Activated T-cell treated with anti-CD3 and anti-CD28 coated beads, Interleukin-2, amount 50 U/mL, for 4 hours (primary cell): ENCODE measurements around the gene ZMYND8. TPM values are rescaled to one million over a fixed set of nuclear protein-coding genes. Genes with fewer than 3 reads are reported as not detected.

Experiments
- ATAC-seq, 2 donors: fragments of 200-7000 bp; cut with Tn5 transposase; one replicate each; pipeline ENCODE4 v1.10.0; 2021
- DNase-seq: peaks from one replicate; pipeline ENCODE4 v3.0.0-alpha.2; 2020
- H3K27me3 Mint-ChIP-seq: one replicate; pipeline ENCODE4 v1.8.0; 2021; ENCODE audit warnings: low read depth, mixed read lengths
- H3K36me3 Mint-ChIP-seq: one replicate; pipeline ENCODE4 v1.8.0; 2022; ENCODE audit warnings: mixed read lengths; ENCODE audit not compliant: insufficient read depth
- H3K4me1 Mint-ChIP-seq: one replicate; pipeline ENCODE4 v1.8.0; 2021; ENCODE audit warnings: low read depth, mixed read lengths
- H3K4me3 Mint-ChIP-seq: one replicate; pipeline ENCODE4 v1.8.0; 2021; ENCODE audit warnings: mild to moderate bottlenecking, moderate library complexity, mixed read lengths
- H3K9me3 Mint-ChIP-seq: one replicate; pipeline ENCODE4 v1.8.0; 2021; ENCODE audit warnings: mixed read lengths
- total RNA-seq, 3 donors: library from RNA; stranded (reverse); gene quantifications; one replicate each; pipeline ENCODE4 v1.2.1, GENCODE V29; 2021

The ZMYND8 gene
- total RNA-seq, 3 donors from 2014 or later = 15.6 to 18.7 (median 17.5) TPM

DNA sequence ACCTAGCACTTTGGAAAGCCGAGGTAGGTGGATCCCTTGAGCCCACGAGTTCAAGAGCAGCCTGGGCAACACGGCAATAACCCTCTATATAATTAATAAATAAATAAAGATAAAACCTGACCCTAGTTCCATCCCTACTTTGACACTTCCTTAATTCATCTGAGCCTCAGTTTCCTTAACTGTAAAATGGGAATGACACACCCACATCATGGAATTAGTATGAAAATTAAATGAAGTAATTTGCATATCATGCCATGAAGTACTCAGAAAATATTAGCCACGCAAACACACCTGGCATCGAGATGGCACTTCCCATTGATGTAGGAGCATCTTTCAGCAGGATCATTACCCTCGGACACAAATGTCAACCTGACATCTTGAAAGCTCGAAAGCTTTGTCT, 19.1 kb downstream of the ZMYND8 start:
- Mint-ChIP-seq H3K4me1 (peaks cover 26% of the 10 kb centered on the region), H3K27me3 (no peaks in the 10 kb centered on the region), H3K9me3 (no peaks in the 10 kb centered on the region), H3K36me3 (peaks cover 11% of the 10 kb centered on the region), H3K4me3 (no peak overlapping the region)
- DNase-seq (no peak), ATAC-seq (no peak)

DNA sequence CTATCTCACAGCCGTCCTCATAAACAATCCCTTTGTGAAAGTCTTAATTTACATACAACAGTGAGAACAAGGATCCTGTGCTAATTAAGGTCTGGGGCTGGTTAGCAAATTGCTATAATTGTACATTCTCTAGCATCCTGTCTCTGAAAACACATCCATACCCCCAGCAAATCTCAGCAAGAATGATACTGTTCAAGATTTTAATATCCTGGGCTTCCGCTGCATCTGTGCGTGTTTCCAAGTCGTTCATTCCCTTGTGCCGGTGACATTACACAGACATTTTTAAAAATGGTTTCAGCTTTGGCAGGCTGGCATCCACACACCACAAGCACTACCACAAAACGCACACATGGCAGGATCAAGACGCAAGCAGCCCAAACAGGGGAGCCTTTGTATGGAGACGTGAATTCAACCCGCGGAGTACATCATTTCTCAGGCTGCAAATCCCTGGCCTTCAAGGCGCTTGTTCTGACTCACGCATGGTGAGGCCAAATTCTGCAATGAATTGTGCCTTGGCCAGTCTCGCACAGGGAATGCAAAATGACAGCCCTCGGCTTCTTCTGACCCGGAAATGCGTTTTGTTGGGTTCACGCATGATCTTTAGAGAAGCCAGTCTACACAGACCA, 20.3 kb downstream of the ZMYND8 start:
- no peak for ATAC-seq
- H3K36me3 Mint-ChIP-seq = peaks cover 19% of the 10 kb centered on the region
- DNase-seq = no peak
- H3K4me3 Mint-ChIP-seq = no peak overlapping the region
- H3K4me1 Mint-ChIP-seq = peaks cover 35% of the 10 kb centered on the region
- H3K27me3 Mint-ChIP-seq = no peaks in the 10 kb centered on the region
- H3K9me3 Mint-ChIP-seq = no peaks in the 10 kb centered on the region

DNA sequence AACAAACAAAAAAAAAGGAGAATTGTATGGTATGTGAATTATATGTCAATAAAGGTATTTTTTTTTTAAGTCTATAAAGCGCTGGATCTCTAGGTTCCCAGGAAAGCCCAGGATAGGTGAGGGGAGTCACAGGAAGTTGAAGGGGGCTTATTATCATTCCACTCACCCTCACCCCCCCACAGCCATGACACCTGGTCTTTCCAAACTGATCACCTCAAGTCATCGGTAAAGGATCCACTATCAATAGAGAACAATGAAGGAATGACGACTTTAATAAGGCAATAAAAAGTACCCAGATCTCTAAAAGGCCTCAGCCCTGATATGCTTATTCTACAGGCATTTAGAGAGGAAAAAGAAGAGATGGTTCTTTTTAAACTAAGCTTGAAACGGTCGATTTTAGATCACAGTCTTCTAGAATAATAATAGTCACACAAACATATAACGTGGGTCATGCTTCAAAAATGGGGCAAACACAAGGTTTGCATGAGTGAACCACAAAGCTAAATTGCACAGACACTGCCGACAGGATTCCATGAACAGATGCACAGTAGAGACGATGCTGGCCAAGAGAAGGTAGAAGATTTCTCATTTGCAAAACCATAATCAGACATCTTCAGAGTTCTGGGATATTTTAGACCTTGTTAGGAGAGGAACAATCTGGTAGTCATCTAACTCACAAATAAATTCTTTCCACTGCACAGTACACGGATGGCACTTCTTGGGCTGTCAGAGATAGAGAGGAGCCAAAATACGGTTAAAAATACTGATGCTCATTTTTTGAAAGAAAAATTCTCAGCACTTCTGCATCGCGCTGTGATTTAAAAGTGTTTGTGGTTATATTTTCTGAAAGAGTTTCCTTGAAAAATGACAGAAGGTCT, 21.0 kb downstream of the ZMYND8 start:
- Mint-ChIP-seq H3K36me3 (peaks cover 20% of the 10 kb centered on the region), H3K9me3 (no peaks in the 10 kb centered on the region), H3K4me3 (no peak overlapping the region), H3K27me3 (no peaks in the 10 kb centered on the region), H3K4me1 (peaks cover 43% of the 10 kb centered on the region)
- ATAC-seq (no peak), DNase-seq (no peak)

DNA sequence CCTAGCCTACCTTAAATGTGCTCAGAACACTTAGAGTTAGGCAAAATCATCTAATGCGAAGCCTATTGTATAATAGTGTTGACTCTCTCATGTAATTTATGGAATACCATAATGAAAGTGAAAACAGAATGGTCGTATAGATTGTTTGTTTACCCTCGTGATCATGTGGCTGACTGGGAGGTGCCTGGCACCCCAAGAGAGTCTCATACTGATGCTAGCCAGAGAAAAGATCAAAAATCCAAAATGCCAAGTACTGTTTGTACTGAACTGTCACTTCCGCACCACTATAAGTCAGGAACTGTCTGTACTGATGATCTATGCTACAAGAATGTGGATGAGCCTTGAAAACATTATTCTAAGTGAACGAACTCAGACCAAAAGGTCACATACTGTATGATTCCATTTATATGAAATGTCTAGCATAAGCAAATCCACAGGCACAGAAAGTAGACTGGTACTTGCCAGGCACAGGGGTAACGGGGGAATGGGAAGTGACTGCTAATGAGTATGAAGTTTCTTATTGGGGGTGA, 22.4 kb downstream of the ZMYND8 start:
- no peaks in the 10 kb centered on the region for H3K9me3 Mint-ChIP-seq
- DNase-seq = no peak
- peaks cover 19% of the 10 kb centered on the region for H3K36me3 Mint-ChIP-seq
- H3K4me3 Mint-ChIP-seq = no peak overlapping the region
- ATAC-seq = no peak
- H3K27me3 Mint-ChIP-seq = no peaks in the 10 kb centered on the region
- peaks cover 47% of the 10 kb centered on the region for H3K4me1 Mint-ChIP-seq

DNA sequence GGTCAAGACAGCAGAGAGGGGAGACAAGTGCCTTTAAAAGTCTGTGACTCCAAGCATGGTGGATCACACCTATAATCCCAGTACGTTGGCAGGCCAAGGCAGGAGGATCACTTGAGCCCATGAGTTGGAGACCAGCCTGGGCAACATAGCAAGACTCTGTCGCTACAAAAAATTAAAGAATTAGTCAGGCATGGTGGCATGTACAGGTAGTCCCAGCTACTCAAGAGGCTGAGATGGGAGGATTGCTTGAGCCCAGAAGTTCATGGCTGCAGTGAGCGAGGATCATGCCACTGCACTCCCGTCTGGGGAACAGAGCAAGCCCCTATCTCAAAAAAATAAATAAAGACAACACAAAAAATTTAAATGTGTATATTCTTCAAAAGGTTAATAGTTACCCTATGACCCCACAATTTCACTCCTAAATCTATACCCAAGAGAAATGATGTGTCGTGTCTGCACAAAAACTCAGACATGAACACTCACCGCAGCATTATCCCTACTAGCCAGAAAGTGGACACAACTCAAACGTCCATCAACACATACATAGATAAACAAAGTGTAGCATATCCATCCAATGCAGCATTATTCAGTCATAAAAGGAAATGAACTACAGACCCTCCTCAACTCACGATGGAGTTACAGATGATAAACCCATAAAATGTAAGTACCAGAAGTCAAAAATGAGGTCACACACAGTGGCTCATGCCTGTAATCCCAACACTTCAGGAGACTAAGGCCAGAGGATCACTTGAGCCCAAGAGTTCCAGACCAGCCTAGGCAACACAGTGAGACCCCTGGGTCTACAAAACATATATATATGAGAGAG, 23.9 kb downstream of the ZMYND8 start:
- peaks cover 57% of the 10 kb centered on the region for H3K4me1 Mint-ChIP-seq
- peaks cover 25% of the 10 kb centered on the region for H3K36me3 Mint-ChIP-seq
- ATAC-seq (no peak), DNase-seq (no peak)
- no peaks in the 10 kb centered on the region for H3K27me3 Mint-ChIP-seq
- H3K9me3 Mint-ChIP-seq = no peaks in the 10 kb centered on the region
- no peak overlapping the region for H3K4me3 Mint-ChIP-seq

DNA sequence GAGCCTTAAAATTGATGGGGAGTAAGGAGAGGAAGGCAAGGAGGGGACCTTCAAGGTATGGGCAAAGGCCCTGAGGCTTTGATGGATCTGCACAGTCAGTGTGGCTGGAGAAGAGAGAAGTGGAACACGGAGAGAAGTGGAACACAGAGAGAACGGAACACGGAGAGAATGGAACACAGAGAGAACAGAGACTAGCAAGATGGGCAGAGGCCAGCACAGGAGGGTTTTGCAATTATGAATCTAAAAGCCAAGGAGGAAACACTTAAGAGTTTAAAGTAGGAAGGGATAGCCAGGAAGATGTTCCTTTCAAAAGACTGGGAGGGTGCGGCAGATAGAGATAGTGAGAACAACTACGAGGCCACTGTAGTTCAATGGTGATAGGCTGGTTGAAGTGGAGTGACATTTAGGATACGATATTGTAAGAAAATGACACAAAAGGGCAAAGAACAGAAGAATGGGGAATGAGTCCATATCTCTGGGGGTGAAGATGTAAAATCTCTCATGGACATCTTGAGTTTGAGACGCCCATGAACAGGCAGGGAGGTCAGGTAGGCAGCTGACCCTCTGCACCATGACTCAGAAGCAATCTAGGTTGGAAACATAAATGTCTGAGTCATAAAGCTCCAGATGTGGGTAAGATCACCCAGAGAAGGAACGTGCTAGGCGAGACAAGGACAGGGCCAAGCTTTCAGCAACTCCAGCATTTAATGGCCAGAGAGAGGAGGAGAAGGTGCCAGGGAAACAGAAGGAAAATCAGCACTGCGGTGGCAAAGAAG, 25.4 kb downstream of the ZMYND8 start:
- H3K9me3 Mint-ChIP-seq = no peaks in the 10 kb centered on the region
- peaks cover 56% of the 10 kb centered on the region for H3K4me1 Mint-ChIP-seq
- DNase-seq (no peak), ATAC-seq (peak in 1 of 2 donors; percentile 46)
- no peak overlapping the region for H3K4me3 Mint-ChIP-seq
- H3K36me3 Mint-ChIP-seq = peaks cover 29% of the 10 kb centered on the region
- no peaks in the 10 kb centered on the region for H3K27me3 Mint-ChIP-seq

DNA sequence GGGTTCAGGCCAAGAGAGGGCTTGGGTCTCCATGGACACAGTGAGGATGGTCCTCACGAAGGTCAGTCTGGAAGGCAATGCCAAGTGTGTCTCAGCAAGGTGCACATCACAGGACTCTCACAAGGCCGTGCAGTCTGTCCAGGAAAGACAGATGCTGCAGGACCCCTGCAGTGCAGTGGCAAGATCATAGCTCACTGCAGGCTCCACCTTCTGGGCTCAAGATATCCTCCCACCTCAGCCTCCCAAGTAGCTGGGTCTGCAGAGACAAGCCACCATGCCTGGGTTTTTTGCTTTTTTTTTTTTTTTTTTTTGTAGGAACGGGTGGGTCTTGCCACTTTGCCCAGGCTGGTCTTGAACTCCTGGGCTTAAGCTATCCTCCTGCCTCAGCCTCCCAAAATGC, 26.4 kb downstream of the ZMYND8 start:
- Mint-ChIP-seq H3K4me3 (no peak overlapping the region), H3K27me3 (no peaks in the 10 kb centered on the region), H3K4me1 (peaks cover 52% of the 10 kb centered on the region), H3K36me3 (peaks cover 29% of the 10 kb centered on the region), H3K9me3 (no peaks in the 10 kb centered on the region)
- ATAC-seq (no peak), DNase-seq (no peak)

DNA sequence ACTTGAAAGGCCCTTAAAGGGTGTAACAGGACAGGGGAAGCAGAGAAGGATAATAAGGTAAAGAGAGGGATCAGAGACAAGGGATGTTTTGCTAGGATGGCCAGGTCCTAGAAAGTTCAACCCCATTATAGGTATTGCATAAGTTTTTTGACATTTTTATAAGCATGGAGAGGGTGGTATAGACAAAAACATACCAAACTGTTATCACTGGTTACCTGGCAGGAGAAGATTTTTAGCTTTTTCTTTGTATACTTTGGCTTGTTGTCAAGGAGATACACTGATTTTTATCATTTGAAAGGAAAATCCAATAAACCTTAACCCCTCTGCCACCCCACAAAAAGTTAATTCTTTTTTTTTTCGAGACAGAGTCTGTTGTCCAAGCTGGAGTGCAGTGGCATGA, 28.4 kb downstream of the ZMYND8 start:
- Mint-ChIP-seq H3K4me1 (peaks cover 53% of the 10 kb centered on the region), H3K36me3 (peaks cover 32% of the 10 kb centered on the region), H3K4me3 (no peak overlapping the region), H3K27me3 (no peaks in the 10 kb centered on the region), H3K9me3 (no peaks in the 10 kb centered on the region)
- no peak for DNase-seq
- no peak for ATAC-seq

DNA sequence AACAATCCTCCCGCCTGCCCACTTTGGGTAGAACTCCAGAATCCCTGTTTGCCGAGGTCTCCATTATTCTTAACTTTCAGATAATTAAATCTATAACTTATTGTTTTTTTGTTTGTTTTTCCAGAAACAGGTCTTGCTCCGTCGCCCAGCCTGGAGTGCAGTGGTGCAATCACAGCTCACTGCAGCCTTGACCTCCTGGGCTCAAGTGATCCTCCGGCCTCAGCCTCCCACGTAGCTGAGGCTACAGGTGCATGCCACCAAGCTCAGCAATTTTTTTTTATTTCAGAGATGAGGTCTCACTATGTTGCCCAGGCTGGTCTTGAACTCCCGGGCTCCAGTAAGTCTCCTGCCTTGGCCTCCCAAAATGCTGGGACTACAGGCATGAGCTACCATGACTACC, 28.8 kb downstream of the ZMYND8 start:
- no peak for ATAC-seq

DNA sequence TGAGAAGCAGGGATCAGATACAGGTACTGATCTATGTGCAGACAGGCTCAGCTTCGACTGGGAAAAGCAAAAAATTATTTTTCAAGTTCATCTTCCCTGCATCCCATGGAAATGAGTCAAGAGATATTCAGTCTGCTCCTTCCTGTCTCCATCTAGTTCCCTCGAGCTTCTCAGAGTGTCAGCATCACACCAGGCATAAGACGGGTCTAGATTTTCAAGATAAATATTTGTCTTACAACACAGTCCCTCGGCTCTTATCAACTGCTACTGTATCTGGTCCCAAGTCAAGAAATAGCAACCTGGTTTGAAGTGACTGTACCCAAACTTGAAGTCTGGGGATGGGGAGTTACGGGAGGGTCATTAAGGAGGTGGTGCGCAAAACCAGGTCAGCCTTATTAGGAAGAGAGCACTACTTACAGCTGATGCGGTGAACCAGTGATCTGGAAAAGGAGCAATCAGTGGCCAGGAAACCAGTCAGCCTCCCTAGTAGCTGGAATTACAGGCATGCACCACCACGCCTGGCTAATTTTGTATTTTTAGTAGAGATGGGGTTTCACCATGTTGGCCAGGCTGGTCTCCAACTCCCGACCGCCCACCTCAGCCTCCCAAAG, 29.7 kb downstream of the ZMYND8 start:
- H3K36me3 Mint-ChIP-seq = peaks cover 25% of the 10 kb centered on the region
- H3K4me1 Mint-ChIP-seq = peaks cover 48% of the 10 kb centered on the region
- no peak for ATAC-seq
- H3K4me3 Mint-ChIP-seq = no peak overlapping the region
- no peaks in the 10 kb centered on the region for H3K27me3 Mint-ChIP-seq
- H3K9me3 Mint-ChIP-seq = no peaks in the 10 kb centered on the region
- DNase-seq = no peak

More for the DNA sequence above, 28.8 kb downstream of the ZMYND8 start:
- no peak for DNase-seq
- no peaks in the 10 kb centered on the region for H3K27me3 Mint-ChIP-seq
- H3K9me3 Mint-ChIP-seq = no peaks in the 10 kb centered on the region
- peaks cover 51% of the 10 kb centered on the region for H3K4me1 Mint-ChIP-seq
- H3K36me3 Mint-ChIP-seq = peaks cover 29% of the 10 kb centered on the region
- H3K4me3 Mint-ChIP-seq = no peak overlapping the region

DNA sequence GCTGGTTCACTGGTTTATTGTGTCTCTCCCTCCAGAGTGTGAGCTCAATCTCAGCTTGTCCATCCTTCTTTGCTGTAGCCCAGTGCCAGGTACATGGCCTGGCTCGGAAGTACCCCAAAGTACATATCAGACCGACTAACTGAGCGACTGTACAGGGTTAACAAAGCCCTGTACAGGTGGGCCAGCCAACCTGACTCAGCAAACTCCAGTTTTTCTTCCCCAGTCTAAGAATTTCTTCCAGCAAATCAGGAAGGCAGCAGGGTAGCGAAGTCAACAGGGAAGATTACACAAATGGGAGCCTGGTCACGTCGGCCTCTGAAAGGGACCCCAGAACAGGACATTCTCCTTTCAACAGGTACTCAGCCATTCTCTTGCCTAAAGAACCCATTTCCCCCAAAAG, 31.3 kb downstream of the ZMYND8 start:
- Mint-ChIP-seq H3K9me3 (no peaks in the 10 kb centered on the region), H3K4me3 (no peak overlapping the region), H3K36me3 (peaks cover 14% of the 10 kb centered on the region), H3K27me3 (no peaks in the 10 kb centered on the region), H3K4me1 (peaks cover 43% of the 10 kb centered on the region)
- ATAC-seq (no peak), DNase-seq (no peak)

DNA sequence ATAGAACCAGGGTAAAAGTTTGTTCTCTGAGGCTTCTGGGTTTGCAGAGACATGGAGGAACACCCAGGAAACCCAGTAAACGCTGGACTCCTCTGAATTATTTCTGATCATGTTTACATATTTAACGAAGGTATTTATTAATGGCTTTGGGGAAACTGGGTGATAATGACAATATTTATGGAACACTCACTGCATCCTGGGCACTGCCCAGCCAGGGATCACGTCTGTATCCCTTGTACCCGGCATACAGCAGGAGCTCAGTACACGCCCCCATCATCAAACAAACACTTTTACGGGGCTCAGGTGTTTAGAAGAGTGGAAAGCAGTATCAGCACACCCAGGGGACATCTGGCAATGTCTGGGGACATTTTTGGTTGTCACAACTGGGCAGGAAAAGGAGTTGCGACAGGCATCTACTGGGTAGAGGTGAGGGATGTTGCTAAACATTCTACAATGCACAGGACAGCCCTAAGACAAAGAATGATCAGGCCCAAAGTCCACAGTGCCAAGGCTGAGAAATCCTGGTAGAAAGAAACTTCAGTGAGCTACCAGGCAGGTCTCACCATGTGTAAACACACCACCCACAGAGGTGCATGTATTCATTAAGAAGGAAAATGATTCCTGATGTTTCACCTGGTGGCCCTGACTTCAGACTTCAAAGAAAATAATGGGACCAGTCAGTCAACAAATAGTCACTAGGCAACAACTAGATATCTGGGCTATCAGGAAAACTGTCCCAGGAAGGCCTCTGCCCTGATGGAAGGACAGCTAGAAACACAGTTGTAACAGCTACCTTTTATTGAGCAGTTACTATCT, 35.3 kb downstream of the ZMYND8 start:
- H3K4me3 Mint-ChIP-seq = no peak overlapping the region
- peaks cover 60% of the 10 kb centered on the region for H3K4me1 Mint-ChIP-seq
- H3K27me3 Mint-ChIP-seq = no peaks in the 10 kb centered on the region
- no peaks in the 10 kb centered on the region for H3K9me3 Mint-ChIP-seq
- ATAC-seq = no peak
- H3K36me3 Mint-ChIP-seq = peaks cover 3% of the 10 kb centered on the region
- no peak for DNase-seq
